Measurements from ENCODE around the gene DHRS12.
"Not testable (repeated sequence)": the region's sequence is repeated elsewhere in the genome, so short reads cannot be mapped to it uniquely, and the experiment has no call there.

Gene DHRS12

DNA sequence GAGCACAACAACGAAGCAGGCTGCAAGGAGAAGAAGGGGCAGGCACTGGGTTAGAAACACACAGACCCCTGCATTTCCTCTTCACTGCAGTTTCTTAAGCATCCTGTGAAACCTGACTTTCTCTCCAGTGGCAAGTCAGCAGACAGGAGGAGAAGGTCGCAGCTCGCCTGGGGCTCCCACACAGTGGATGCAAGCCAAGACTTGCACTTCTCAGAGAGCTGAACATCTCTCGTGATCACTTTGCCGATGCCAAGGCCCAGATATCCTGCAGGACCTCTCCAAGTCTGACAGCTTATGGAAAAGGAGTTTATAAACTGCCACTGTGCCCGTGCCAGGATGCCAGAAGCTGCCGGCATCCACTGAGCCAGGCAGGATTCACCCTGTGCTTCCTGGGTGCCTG is 22.6 kb upstream of the DHRS12 start:
- Histone ChIP-seq H3K9ac (ENCODE audit: low read depth, low read length) (no peak overlapping the region), H3K4me3 (ENCODE audit: low read length) (no peak overlapping the region)
- WGBS, result 90% methylated on average over 7 of the region's 7 CpGs

DNA sequence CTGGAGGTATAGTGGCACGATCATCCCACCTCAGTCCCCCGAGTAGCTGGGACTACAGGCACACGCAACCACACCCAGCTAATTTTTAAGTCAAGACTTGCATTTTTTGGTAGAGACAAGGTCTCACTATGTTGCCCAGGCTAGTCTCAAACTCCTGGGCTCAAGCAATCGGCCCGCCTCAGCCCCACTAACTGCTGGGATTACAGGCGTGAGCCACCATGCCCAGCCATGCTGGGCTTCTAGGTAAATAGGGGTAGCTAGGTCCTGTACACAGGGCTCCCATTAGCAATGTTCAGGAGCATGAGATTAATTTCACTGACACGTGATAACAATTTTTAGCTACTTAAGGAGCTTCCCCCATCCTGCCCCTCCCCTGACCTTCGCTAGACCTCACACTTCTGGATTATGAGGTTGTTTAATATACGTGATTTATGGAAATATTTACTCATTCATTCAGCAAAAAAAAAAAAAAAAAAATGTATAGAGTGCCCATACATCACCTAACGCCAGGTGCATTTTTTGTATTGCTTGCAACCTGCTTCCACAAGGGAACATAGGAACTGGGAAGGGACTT is 21.8 kb upstream of the DHRS12 start:
- Histone ChIP-seq H3K27ac (ENCODE audit: low read depth, low read length) (no peak overlapping the region), H3K4me1 (ENCODE audit: insufficient read depth, low read length) (0 out of 2 replicates have a peak, but pooled peaks cover 9% of the 10 kb centered on the region), H3K9me3 (ENCODE audit: insufficient read depth, low read depth, low read length) (no peaks in the 10 kb centered on the region), H3K36me3 (ENCODE audit: insufficient read depth, low read length) (no peaks in the 10 kb centered on the region), H3K9ac (ENCODE audit: low read depth, low read length) (no peak overlapping the region), H3K4me3 (ENCODE audit: low read length) (no peak overlapping the region), H3K27me3 (ENCODE audit: insufficient read depth, low read length) (no peaks in the 10 kb centered on the region)
- 94% methylated on average over 8 of the region's 10 CpGs for WGBS

More for the DNA sequence above, 22.6 kb upstream of the DHRS12 start:
- no peaks in the 10 kb centered on the region for H3K27me3 ChIP-seq (ENCODE audit: insufficient read depth, low read length)
- H3K36me3 ChIP-seq (ENCODE audit: insufficient read depth, low read length), result no peaks in the 10 kb centered on the region
- H3K4me1 ChIP-seq (ENCODE audit: insufficient read depth, low read length), result 0 out of 2 replicates have a peak, but pooled peaks cover 9% of the 10 kb centered on the region
- no peaks in the 10 kb centered on the region for H3K9me3 ChIP-seq (ENCODE audit: insufficient read depth, low read depth, low read length)
- H3K27ac ChIP-seq (ENCODE audit: low read depth, low read length), result no peak overlapping the region

- no peak overlapping the region for H3K27ac ChIP-seq (ENCODE audit: low read depth, low read length)
- H3K4me3 ChIP-seq (ENCODE audit: low read length), result no peak overlapping the region
- H3K9me3 ChIP-seq (ENCODE audit: insufficient read depth, low read depth, low read length), result no peaks in the 10 kb centered on the region
- no peaks in the 10 kb centered on the region for H3K36me3 ChIP-seq (ENCODE audit: insufficient read depth, low read length)
- WGBS, result 100% methylated on average over 2 of the region's 2 CpGs
- H3K4me1 ChIP-seq (ENCODE audit: insufficient read depth, low read length), result 0 out of 2 replicates have a peak, but pooled peaks cover 9% of the 10 kb centered on the region
- H3K9ac ChIP-seq (ENCODE audit: low read depth, low read length), result no peak overlapping the region
- no peaks in the 10 kb centered on the region for H3K27me3 ChIP-seq (ENCODE audit: insufficient read depth, low read length)
Measured at GRCh38 chr13:51825165-51825592, 21.2 kb upstream of the DHRS12 start.

- H3K36me3 ChIP-seq (ENCODE audit: insufficient read depth, low read length); H3K27ac ChIP-seq (ENCODE audit: low read depth, low read length); H3K9ac ChIP-seq (ENCODE audit: low read depth, low read length); H3K9me3 ChIP-seq (ENCODE audit: insufficient read depth, low read depth, low read length); H3K4me1 ChIP-seq (ENCODE audit: insufficient read depth, low read length); H3K27me3 ChIP-seq (ENCODE audit: insufficient read depth, low read length); H3K4me3 ChIP-seq (ENCODE audit: low read length): not testable (repeated sequence)
- WGBS, result 95% methylated on average over 11 of the region's 11 CpGs
Measured at GRCh38 chr13:51824712-51825111, 20.7 kb upstream of the DHRS12 start.

DNA sequence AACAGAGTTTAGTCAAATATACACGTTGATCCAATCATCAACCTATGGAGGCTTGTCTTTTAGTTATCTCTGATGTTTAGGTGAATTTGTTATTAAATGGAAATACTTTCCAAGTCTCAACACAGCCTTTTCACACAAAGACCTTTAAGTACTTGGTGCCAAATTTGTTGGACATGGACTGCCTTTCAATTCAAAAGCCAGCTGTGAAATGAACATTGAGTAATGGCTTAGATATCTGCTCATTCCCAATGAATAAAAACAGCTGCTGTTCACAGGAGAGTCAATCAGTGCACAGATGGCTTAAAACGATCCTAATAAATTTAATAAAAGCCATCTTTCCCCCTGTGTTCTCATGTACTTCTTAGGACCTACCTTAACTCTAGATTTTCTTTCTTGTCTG is 19.9 kb upstream of the DHRS12 start:
- Histone ChIP-seq H3K4me3 (ENCODE audit: low read length) (no peak overlapping the region), H3K27me3 (ENCODE audit: insufficient read depth, low read length) (peaks cover 3% of the 10 kb centered on the region; the same call in 1 of the 2 replicates), H3K9me3 (ENCODE audit: insufficient read depth, low read depth, low read length) (no peaks in the 10 kb centered on the region), H3K27ac (ENCODE audit: low read depth, low read length) (no peak overlapping the region), H3K9ac (ENCODE audit: low read depth, low read length) (no peak overlapping the region), H3K36me3 (ENCODE audit: insufficient read depth, low read length) (no peaks in the 10 kb centered on the region), H3K4me1 (ENCODE audit: insufficient read depth, low read length) (peaks cover 16% of the 10 kb centered on the region)
- 86% methylated on average over 1 of the region's 2 CpGs for WGBS

DNA sequence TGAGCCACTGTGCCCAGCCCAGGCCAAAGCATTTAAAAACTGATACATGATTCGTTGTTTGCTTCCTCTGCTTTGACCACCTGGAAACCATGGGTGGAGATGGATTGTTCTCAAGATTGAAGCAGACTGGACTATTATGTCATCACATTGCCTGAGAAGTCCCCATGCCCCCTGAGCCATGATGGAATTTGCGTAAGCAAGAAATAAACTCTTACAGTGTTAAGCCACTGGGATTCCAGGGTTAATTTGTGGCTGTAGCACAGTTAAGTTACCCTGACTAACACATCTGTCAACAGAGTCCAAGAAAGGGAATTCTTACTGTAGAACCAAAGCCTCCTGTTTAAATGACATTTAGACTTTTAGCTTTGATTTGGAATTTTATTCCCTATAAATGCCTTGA is 19.4 kb upstream of the DHRS12 start:
- Histone ChIP-seq H3K36me3 (ENCODE audit: insufficient read depth, low read length) (no peaks in the 10 kb centered on the region), H3K4me1 (ENCODE audit: insufficient read depth, low read length) (peaks cover 21% of the 10 kb centered on the region), H3K9me3 (ENCODE audit: insufficient read depth, low read depth, low read length) (no peaks in the 10 kb centered on the region), H3K27me3 (ENCODE audit: insufficient read depth, low read length) (peaks cover 3% of the 10 kb centered on the region; the same call in 1 of the 2 replicates), H3K27ac (ENCODE audit: low read depth, low read length) (no peak overlapping the region), H3K9ac (ENCODE audit: low read depth, low read length) (no peak overlapping the region), H3K4me3 (ENCODE audit: low read length) (no peak overlapping the region)
- WGBS, result 98% methylated on average over 2 of the region's 2 CpGs

GRCh38 chr13:51822106-51822815 is 18.3 kb upstream of the DHRS12 start:
- H3K9me3 ChIP-seq (ENCODE audit: insufficient read depth, low read depth, low read length), result no peaks in the 10 kb centered on the region
- H3K4me3 ChIP-seq (ENCODE audit: low read length), result no peak overlapping the region
- WGBS, result 91% methylated on average over 13 of the region's 13 CpGs
- H3K36me3 ChIP-seq (ENCODE audit: insufficient read depth, low read length), result no peaks in the 10 kb centered on the region
- no peak overlapping the region for H3K9ac ChIP-seq (ENCODE audit: low read depth, low read length)
- no peak overlapping the region for H3K27ac ChIP-seq (ENCODE audit: low read depth, low read length)
- H3K27me3 ChIP-seq (ENCODE audit: insufficient read depth, low read length), result peaks cover 3% of the 10 kb centered on the region; the same call in 1 of the 2 replicates
- peaks cover 22% of the 10 kb centered on the region for H3K4me1 ChIP-seq (ENCODE audit: insufficient read depth, low read length)

GRCh38 chr13:51821606-51822005 is 17.6 kb upstream of the DHRS12 start:
- H3K4me3 ChIP-seq (ENCODE audit: low read length), result no peak overlapping the region

GRCh38 chr13:51820016-51820597 is 16.1 kb upstream of the DHRS12 start:
- Histone ChIP-seq H3K9me3 (ENCODE audit: insufficient read depth, low read depth, low read length) (no peaks in the 10 kb centered on the region), H3K36me3 (ENCODE audit: insufficient read depth, low read length) (no peaks in the 10 kb centered on the region), H3K9ac (ENCODE audit: low read depth, low read length) (no peak overlapping the region), H3K27me3 (ENCODE audit: insufficient read depth, low read length) (peaks cover 3% of the 10 kb centered on the region; the same call in 1 of the 2 replicates), H3K27ac (ENCODE audit: low read depth, low read length) (no peak overlapping the region), H3K4me1 (ENCODE audit: insufficient read depth, low read length) (peaks cover 24% of the 10 kb centered on the region), H3K4me3 (ENCODE audit: low read length) (no peak overlapping the region)
- 82% methylated on average over 4 of the region's 4 CpGs for WGBS

More at GRCh38 chr13:51821606-51822005, 17.6 kb upstream of the DHRS12 start:
- WGBS, result 83% methylated on average over 2 of the region's 2 CpGs
- Histone ChIP-seq H3K4me1 (ENCODE audit: insufficient read depth, low read length) (peaks cover 25% of the 10 kb centered on the region), H3K27ac (ENCODE audit: low read depth, low read length) (no peak overlapping the region), H3K9ac (ENCODE audit: low read depth, low read length) (no peak overlapping the region), H3K27me3 (ENCODE audit: insufficient read depth, low read length) (peaks cover 3% of the 10 kb centered on the region; the same call in 1 of the 2 replicates), H3K9me3 (ENCODE audit: insufficient read depth, low read depth, low read length) (no peaks in the 10 kb centered on the region), H3K36me3 (ENCODE audit: insufficient read depth, low read length) (no peaks in the 10 kb centered on the region)

DNA sequence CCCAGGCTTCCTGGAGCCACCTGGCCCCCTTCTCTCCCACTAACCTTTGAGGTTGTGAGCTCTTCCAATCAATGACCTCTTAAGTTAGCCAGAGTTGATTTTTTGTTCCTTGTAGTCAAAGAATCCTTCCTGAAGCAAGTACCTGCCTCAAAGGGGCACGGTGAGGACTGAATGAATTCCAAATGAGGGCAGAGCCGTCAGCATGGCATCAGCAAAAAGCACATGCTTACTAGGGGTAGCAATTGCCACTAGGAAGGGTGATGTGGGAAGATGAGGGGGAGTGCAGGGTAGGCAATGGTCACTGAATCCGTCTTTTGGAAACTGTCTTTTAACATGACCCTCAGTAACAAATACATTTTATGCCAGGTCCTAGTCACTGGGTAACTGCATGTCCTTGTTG is 15.6 kb upstream of the DHRS12 start:
- no peaks in the 10 kb centered on the region for H3K9me3 ChIP-seq (ENCODE audit: insufficient read depth, low read depth, low read length)
- no peak overlapping the region for H3K27ac ChIP-seq (ENCODE audit: low read depth, low read length)
- 84% methylated on average over 3 of the region's 3 CpGs for WGBS
- peaks cover 21% of the 10 kb centered on the region for H3K4me1 ChIP-seq (ENCODE audit: insufficient read depth, low read length)
- peaks cover 3% of the 10 kb centered on the region; the same call in 1 of the 2 replicates for H3K27me3 ChIP-seq (ENCODE audit: insufficient read depth, low read length)
- no peaks in the 10 kb centered on the region for H3K36me3 ChIP-seq (ENCODE audit: insufficient read depth, low read length)
- no peak overlapping the region for H3K9ac ChIP-seq (ENCODE audit: low read depth, low read length)
- H3K4me3 ChIP-seq (ENCODE audit: low read length), result no peak overlapping the region

DNA sequence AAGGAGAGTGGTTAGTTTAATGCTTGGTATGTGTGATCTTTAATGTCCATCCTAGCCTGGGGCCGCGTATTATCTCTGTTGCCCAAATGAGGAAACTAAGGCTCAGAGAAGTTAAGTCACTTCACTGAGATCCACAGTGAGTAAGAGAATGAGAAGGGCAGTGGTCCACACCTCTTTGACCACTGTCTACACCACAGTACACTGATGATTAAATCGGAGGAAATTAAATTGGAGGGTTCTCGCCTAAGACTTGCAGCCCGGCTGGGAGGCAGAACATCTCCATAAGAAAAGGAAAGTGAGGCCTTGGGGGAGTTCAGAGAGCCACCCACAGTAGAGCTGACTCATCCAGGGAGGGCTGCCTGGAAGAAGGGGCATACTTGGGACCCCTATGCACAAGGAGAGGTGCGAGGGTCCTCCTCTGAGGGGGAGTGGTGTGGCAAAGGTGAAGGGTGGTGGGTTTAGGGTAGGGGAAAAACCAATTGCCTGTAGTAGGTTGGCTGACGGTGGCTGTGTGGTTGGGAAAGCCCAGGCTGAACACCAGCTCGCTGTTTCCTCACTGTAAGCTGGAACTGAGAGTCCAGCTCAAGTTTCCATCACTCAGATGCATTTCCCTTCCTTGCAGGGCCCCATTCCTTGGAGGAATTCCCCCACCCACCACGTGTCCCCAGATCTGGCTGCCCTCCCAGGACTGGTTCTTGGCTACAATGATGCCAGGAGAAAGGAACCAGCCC is 15.0 kb upstream of the DHRS12 start:
- H3K27ac ChIP-seq (ENCODE audit: low read depth, low read length), result no peak overlapping the region
- H3K9ac ChIP-seq (ENCODE audit: low read depth, low read length), result no peak overlapping the region; the same call in 1 of the 2 replicates
- H3K9me3 ChIP-seq (ENCODE audit: insufficient read depth, low read depth, low read length), result no peaks in the 10 kb centered on the region
- peaks cover 21% of the 10 kb centered on the region for H3K4me1 ChIP-seq (ENCODE audit: insufficient read depth, low read length)
- WGBS, result 70% methylated on average over 9 of the region's 9 CpGs
- no peak overlapping the region for H3K4me3 ChIP-seq (ENCODE audit: low read length)
- H3K27me3 ChIP-seq (ENCODE audit: insufficient read depth, low read length), result peaks cover 3% of the 10 kb centered on the region; the same call in 1 of the 2 replicates
- H3K36me3 ChIP-seq (ENCODE audit: insufficient read depth, low read length), result no peaks in the 10 kb centered on the region

Data from HUES64 (cell line).